HG03571 (cell line): Measurements from ENCODE around the gene INPP4A.
A peak's percentile ranks its signal among the peaks of the same experiment; 100 is the strongest.

Source experiments
- ATAC-seq: cut with Tn5 transposase; IDR thresholded peaks from one replicate; pipeline ENCODE4 v1.9.1; 2021; ENCODE audit not compliant: unreplicated experiment

INPP4A gene

GRCh38 chr2:98474979-98475632, 30.4 kb downstream of the INPP4A start:
- ATAC-seq: no peak

GRCh38 chr2:98476192-98476868, 31.7 kb downstream of the INPP4A start:
- peak; percentile 39 for ATAC-seq

GRCh38 chr2:98477036-98477435, 32.4 kb downstream of the INPP4A start:
- no peak for ATAC-seq

GRCh38 chr2:98477506-98477905, 32.8 kb downstream of the INPP4A start:
- ATAC-seq: no peak

GRCh38 chr2:98478088-98478551, 33.5 kb downstream of the INPP4A start:
- no peak for ATAC-seq

GRCh38 chr2:98478907-98479306, 34.2 kb downstream of the INPP4A start:
- no peak for ATAC-seq

- no peak for ATAC-seq
Observed at GRCh38 chr2:98479371-98479770, 34.7 kb downstream of the INPP4A start.

- peak; percentile 37 for ATAC-seq
Observed at GRCh38 chr2:98479959-98480524, 35.4 kb downstream of the INPP4A start.

GRCh38 chr2:98480598-98480997, 35.9 kb downstream of the INPP4A start:
- no peak for ATAC-seq

- no peak for ATAC-seq
Observed at GRCh38 chr2:98482362-98482761, 37.7 kb downstream of the INPP4A start.

GRCh38 chr2:98483257-98483861, 38.7 kb downstream of the INPP4A start:
- peak; percentile 57 for ATAC-seq

- ATAC-seq: no peak
Observed at GRCh38 chr2:98484121-98484557, 39.5 kb downstream of the INPP4A start.

- no peak for ATAC-seq
Observed at GRCh38 chr2:98484652-98485452, 40.2 kb downstream of the INPP4A start.

GRCh38 chr2:98485453-98485755, 40.7 kb downstream of the INPP4A start:
- ATAC-seq: no peak

- ATAC-seq: no peak
Observed at GRCh38 chr2:98486374-98486981, 41.8 kb downstream of the INPP4A start.

GRCh38 chr2:98487101-98487805, 42.6 kb downstream of the INPP4A start:
- ATAC-seq: no peak

GRCh38 chr2:98487806-98488189, 43.1 kb downstream of the INPP4A start:
- peak; percentile 52 for ATAC-seq

- ATAC-seq: no peak
Observed at GRCh38 chr2:98488252-98488651, 43.6 kb downstream of the INPP4A start.

GRCh38 chr2:98489486-98489885, 44.8 kb downstream of the INPP4A start:
- no peak for ATAC-seq
